ENCODE data around the gene FITM1. TPM values are rescaled to one million over a fixed set of nuclear protein-coding genes. Genes with fewer than 3 reads are reported as not detected.

Gene FITM1, protein sequence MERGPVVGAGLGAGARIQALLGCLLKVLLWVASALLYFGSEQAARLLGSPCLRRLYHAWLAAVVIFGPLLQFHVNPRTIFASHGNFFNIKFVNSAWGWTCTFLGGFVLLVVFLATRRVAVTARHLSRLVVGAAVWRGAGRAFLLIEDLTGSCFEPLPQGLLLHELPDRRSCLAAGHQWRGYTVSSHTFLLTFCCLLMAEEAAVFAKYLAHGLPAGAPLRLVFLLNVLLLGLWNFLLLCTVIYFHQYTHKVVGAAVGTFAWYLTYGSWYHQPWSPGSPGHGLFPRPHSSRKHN
- total RNA-seq = 140 TPM
- long read RNA-seq, transcript FITM1-201 (2 exons, 1,194 nt) = major isoform, 227 of 239 reads
- long read RNA-seq, transcript FITM1-202 (1 exons, 800 nt) = minor isoform, 6 of 239 reads
- long read RNA-seq, partial matches to known transcripts = 0 of 239 reads
- long read RNA-seq, other reads (novel, unspliced or antisense) = 6 of 239 reads

DNA sequence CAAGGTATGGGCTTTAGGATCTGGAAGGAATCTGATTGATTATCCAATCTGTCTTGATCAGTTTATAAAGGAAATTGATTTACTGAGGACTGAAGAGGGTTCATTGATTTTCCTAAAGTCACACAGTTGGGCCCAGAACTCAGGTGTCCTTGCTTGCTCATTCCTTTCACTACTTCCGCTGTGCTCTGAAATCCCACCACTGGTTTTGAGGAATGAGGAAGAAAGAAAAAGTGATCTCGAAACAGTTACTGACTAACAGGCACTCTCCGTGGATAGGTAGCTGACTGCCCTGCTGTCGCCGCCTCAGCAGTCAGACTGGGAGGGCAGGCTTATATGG, at the start of gene FITM1:
FITM1 (plus strand) TSS at position 280 of the 337 bp plus-strand sequence. CDS start 905 bp downstream, outside the sequence.
- ATAC-seq = no peak
- DNase-seq = no peak
- intact Hi-C loops (cut with micrococcal nuclease) = no loop called here

DNA sequence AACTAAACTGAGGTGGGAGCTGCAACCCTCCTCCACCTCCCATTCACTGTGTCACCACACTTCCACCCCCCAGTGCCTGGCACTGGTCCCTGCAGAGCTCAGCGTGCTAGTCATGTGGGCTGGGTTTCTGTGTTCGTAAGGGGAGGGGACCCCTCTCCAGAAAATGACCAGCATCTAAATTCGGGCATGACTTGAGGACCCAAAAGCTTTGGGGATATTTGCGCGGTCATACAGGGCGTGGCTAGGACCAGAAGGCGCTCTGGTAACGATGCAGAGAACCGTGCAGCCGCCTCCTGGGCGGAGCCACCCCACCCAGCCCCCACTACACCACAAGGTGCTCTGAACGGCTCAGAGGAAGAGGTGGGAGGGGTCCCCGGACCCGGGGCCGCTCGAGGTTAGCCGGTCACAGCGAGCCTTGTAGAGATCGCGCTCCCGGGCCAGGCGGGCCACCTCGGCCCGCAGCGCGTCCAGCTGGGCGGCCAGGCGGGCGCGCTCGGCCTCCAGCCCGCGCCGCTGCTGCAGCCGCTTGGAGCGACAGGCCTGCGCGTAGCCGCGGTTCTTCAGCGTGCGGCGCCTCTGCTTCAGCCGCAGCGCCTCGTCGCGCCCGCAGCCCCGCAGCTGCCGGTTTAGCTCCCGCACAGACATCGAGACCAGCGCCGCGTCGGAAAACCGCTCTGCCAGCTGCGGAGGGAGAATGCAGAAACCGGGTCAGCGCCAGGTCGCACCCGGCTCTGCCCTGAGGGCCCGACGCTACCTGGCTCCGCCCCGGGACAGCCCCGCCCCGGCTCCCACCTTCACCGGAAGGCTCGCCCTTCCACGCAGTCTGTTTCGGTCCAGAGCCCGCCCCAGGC, 49.3 kb upstream of the FITM1 start:
- intact Hi-C loops (cut with micrococcal nuclease) = no loop called here
- ATAC-seq (peak; percentile 88), DNase-seq (peak; percentile 65)

DNA sequence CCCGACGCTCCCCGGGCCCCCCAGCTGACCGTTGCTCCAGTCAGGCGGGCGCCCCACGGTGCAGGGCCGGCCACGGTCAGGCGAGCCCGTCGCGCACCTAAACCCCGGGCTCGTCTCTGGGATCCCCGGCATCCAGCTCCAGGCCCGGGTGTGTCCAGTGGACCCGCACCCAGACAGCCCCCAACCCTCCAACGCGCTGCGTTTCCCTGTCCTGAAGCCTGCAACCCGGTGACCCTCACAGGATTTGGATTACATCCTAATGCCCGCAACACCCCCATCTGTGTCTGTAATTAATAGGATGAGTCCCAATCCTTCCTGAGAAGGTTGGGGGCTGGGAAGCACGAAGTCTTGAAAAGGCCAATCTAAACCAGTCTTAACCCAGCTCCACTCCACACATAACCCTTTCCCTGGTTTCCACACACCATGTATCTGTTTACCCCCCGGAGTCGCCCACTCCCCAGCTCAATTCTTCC, 48.7 kb upstream of the FITM1 start:
- ATAC-seq (no peak), DNase-seq (no peak)
- intact Hi-C loops (cut with micrococcal nuclease) = no loop called here

DNA sequence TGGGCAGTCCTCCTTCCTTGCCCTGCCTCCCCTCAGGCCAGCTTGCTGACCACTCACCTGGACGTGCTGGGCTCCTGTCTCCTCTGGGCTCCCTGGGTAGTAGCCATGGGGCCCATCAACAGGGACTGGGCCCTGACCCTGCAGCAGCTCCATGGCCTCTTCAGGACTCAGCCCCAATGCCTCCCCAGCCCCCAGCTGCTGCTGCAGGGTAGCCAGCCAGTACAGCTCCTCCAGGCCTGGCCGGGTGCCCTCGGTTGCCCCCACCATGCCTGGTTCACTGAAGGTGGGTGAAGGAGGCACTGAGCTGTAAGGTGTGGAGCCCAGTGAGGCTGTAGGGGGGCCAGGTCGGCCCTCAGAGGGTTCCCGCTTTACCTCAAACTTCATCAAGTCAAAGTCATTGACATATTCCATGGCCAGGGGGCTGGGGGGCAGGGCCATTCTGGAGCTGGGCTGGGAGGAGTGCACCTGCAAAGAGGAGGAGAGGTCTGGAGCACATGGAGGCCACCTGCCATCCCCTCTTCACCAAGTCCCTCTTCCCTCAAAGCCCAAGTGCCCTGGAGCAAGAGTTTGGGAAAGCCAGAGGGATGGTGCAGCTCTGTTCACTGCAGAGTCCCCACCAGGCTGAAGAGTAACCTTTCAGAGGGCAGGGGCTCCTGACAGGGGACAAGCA, 47.9 kb upstream of the FITM1 start:
- DNase-seq = no peak
- intact Hi-C loops (cut with micrococcal nuclease) = no loop called here
- no peak for ATAC-seq

DNA sequence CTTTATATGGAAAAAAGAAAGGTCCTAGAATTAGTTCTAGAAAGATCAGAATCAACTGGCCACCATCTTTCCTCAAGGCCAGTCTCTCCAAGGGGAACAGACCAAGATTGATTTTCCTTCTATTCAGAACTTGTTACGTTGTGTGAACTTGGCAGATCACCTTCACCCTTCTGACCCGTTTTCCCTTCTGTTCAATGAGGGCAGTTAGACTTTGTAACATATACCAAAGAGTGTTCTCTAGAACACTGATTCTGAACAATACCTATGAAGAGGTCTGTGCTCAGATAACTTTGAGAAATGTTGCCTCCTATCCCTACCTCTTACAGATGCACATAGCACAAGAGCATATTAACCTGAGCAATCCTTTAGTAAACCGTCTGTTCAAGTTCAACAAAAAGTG, 47.0 kb upstream of the FITM1 start:
- ATAC-seq (no peak), DNase-seq (no peak)
- intact Hi-C loops (cut with micrococcal nuclease) = no loop called here

DNA sequence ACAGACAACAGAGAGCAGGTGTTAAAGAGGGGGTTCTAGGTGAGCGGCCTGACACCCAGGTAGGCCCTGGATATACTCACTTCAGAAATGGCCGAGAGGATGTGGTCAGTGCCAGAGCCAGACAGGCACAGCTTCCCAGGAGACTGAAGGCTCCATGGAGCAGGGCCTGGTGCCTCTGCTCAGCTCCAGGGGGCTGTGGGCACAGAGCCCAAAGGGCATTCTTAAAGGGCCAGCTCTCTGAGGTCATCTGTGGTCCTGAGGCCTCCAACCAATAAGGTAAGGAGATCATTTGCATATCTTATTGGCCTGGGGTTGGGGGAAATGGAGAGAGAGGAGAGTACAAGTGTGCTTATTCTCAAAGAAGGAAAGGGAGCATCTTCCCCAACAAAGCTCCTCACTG, 46.0 kb upstream of the FITM1 start:
- ATAC-seq (no peak), DNase-seq (no peak)
- intact Hi-C loops (cut with micrococcal nuclease) = no loop called here

DNA sequence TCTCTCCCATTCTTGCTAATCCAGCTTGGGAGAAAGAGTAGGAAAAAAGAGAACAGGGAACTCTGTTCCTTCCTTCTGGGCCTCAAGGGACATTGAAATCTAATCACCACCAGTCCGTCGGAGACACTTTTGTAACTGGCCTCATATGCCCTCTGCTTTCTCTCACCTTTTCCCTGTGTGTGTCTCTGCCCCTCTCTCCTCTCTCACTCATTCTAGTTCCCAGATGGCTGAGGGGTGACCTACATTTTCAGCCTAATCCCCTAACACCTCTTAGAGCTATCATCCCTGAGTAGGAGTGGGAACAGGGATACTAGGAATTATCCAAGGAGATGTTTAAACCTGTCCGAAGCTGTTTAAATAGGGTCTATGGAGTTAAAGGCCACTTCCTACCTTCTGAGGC, 45.2 kb upstream of the FITM1 start:
- intact Hi-C loops (cut with micrococcal nuclease) = no loop called here
- DNase-seq = no peak

DNA sequence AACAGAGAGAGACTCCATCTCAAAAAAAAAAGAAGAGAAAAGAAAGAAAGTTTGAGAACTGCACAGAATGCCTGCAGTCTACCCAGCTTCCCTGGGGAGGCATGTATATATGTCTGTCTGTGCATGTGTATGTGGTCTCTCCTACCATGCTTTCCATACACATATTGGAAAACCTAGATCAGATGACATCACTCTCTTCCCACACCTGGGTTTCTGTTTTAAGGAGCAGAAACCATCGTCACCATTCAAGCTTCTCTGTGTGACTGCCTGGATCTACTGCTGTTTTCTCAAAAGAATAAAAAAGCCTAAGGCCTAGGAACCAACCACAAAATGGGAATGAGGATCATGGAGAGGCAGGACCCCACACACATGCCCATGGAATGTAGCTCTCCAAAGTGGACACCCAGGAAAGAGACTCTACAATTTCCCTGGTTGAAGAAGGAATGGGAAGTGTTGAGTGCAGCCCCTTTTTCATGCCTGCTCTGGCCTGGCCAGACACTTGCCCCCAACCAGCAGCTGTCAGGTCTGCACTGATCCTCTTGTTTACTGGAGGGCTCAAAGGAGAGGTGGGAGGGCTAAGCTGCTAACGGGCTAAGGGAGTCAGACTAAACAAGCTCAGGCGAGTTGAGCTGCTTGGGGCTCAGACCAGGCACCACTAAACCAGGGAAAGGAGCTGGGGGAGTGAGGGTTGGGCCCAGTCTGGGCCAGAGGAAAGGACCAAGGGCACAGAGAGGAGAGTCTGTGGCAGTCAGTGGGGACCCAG, 44.1 kb upstream of the FITM1 start:
- DNase-seq = no peak
- ATAC-seq = no peak
- intact Hi-C loops (cut with micrococcal nuclease) = no loop called here

More for the DNA sequence above, 45.2 kb upstream of the FITM1 start:
- no peak for ATAC-seq

DNA sequence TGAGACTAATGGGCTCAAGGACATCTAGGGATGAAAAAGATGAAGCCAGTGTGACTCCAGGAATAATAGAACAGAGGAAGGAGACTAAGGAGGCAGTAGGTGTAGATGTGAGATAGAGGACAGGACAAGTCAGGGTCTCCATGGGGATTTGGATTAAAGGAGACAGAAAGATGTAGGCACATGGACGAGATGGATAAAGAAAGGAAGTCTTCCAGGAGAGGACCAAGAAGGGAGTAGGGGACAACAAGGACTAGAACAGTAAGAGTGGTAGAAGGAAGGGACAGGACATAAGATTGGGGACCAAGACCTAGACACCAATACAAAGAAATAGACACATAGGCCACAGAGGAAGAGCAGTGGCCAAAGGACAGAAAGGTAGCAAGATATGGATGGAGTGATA, 43.5 kb upstream of the FITM1 start:
- DNase-seq (no peak), ATAC-seq (no peak)
- intact Hi-C loops (cut with micrococcal nuclease) = no loop called here

DNA sequence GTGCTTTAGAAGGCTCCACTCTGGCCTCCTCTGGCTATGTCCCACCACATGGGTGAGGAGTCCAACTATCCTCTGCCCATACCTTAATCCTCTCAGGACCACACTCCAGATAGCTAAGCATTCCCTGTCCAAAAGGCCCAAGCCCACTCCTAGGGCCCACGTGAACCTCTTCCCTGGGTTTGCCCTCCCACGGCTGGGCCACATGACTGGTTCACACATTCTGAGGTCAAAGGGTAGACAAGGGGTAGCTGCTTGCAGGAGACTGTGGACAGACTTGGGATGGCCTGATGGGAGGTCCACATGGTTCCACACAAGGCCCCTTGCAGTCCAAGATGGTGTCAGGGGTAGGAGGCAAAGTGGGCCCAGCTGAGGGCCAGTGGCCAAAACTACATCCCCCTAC, 42.4 kb upstream of the FITM1 start:
- DNase-seq = no peak
- intact Hi-C loops (cut with micrococcal nuclease) = no loop called here
- ATAC-seq = no peak

DNA sequence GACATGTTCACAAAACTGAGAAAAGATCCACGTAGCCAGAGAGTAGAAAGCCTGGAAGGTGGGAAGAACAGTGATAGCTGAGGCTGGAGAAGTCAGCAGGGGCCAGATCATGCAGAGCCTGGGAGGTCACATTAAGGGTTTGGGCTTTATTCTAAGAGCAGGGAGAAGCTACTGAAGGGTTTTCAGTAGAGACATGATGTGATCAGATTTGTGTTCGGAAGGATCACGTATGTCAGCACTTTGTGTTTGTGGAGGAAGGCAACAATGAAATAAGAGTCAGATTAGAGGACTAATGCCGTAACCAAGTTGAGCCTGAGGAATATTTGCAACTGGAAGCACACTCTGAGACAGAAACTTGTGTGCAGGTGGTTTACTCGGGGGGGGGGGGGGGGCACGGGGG, 40.6 kb upstream of the FITM1 start:
- DNase-seq (no peak), ATAC-seq (no peak)
- intact Hi-C loops (cut with micrococcal nuclease) = no loop called here

DNA sequence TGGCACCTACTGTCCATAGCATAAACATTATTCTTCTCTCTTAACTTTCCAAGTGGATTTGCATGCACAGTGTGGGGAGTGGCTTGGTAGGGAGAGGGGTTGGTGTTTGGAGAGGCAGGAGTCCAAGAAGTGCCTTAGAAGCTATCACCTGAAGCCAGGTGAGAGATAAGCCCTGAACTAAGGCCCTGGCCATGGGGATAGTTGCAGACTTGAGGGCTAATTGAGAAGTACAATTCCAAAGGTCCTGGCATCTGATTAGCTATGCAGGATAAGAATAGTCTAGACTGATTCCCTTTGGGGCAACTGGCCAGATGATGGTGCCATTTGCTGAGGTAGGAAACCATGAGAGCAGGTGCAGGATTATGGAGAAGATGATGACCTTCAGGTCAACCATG, 38.4 kb upstream of the FITM1 start:
- no peak for DNase-seq
- ATAC-seq = no peak
- intact Hi-C loops (cut with micrococcal nuclease) = no loop called here

DNA sequence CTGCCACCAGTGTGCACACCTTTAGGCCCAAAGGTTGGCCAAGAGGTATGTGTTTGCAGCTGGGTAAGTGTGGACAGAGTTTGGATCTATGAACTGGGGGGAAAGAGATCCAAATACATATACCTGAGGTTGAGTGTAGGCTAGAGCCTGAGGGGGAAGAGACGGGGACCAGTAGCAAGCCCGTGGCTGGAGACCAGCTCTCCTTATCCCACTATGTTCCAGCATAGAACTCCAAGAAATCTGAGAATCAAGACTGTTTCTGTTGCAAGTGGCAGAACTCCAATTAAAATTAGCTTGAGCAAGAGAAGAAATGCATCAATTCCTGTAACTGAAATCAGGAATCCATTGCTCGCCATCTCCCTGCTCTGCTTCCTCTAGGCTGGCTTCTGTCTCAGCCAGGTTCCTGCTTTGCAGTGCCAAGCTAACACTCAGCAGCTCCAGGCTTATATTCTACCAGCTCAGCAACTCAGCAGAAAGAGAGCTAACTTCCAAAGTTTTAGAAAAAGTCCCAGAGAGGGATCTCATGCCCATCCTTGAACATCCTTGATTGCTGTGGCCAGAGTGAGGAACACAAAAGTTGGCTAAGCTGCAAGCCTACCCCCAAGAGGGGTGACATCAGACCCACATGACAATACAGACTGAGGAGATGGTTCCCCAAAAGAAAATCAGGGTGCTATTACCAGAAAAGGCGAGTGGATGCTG, 37.8 kb upstream of the FITM1 start:
- intact Hi-C loops (cut with micrococcal nuclease) = no loop called here
- DNase-seq (no peak), ATAC-seq (no peak)

DNA sequence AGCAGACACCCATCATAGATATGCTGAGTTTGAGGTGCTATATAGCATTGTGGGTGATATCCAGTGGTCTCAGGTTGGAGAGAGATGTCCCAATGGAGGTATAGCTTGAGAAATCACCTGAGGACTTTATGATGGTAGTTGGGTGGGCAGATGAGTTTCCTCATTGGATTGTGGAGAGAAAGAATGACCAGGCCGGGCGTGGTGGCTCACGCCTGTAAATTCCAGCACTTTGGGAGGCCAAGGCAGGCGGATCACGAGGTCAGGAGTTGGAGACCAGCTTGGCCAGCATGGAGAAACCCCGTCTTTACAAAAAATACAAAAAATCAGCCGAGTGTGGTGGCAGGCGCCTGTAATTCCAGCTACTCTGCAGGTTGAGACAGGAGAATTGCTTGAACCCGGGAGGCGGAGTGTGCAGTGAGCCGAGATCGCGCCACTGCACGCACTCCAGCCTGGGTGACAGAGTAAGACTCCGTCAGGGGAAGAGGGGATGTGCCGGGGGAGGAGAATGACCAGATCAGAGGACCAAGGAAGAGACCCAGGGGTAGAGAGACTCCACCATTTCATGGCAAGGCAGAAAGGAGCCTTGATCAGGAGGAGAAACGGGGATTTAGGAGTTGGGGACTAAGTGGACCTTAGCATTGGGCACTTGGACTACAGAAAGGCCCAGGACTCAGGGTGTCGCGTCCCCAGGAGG, 37.1 kb upstream of the FITM1 start:
- DNase-seq = no peak

DNA sequence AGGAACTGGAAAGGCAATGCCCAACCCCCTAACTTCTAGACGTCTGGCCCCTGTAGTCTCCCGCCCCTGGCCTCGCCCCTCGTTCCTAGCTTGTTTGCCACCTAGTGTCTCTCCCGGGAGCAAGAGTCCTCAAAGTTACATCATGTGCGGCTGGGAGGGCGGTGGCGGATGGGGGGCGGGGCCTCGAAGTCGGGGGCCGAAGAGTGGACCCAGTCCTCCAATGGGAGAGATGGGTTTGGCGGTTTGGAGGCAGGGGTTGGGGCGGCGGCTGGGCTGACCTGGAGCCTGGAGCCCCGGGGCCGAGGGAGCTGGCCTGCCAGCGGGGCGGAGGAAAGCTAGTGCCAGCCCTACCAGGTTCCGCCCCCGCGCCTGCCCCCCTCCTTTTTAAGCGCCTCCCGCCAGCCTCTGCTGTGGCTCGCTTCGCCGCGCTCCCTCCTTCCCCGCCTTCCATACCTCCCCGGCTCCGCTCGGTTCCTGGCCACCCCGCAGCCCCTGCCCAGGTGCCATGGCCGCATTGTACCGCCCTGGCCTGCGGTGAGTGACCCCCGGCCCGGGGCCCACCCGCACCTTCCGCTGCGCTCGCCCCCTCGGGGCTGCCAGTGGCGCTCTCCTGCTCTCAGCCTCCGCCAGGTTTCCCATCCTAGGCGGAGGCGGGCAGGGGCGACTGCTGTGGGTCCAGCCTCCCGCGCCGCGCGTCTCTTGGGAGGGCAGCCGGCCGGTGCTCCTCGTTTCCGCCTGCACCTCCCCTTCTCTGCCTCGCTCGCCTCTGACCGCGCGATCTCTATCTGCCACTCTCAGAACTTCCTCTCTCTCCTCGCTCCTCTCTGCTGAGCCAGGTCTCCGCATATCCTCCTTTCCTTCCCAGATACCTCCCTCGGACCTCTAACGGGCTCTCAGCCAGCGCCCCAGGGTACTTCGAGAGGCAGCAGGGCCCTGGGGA, 36.3 kb upstream of the FITM1 start, which contains the start of gene PCK2:
PCK2 (plus strand) TSS at position 411 of the 940 bp plus-strand sequence; CDS start at position 506, 95 bp downstream.
- DNase-seq (peak; percentile 93), ATAC-seq (peak; percentile 93)
- intact Hi-C loops (cut with micrococcal nuclease) = no loop called here

More for the DNA sequence above, 37.1 kb upstream of the FITM1 start:
- intact Hi-C loops (cut with micrococcal nuclease) = no loop called here
- no peak for ATAC-seq

DNA sequence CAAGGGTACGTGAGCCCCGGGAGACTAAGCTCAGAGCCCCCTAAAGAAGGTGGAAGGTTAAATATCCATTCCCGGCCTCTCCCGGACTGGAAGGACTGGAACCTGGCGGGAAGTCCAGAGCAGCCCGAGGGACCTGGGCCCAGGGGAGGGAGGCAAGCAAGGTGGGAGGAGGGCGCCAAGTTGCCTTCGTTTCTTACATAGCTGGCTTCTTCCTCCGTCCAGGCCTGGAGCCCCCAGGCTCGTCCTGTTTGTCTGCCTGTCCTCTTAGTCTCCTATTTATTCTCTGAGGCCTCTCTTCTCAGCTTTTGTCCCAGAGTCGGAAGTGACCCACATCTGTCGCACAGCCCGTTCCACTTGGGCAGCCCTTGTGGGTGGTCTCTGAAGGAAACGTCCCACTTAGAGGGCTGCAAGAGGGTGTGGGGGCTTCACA, 35.6 kb upstream of the FITM1 start:
- no peak for DNase-seq
- intact Hi-C loops (cut with micrococcal nuclease) = no loop called here
- peak; percentile 1 for ATAC-seq

Measured in left ventricle myocardium superior (tissue), 1 donor.